HG03469 (cell line): ENCODE results near the gene NUP85.
"Not testable (repeated sequence)": the region's sequence is repeated elsewhere in the genome, so short reads cannot be mapped to it uniquely, and the experiment has no call there.

Experiments used
- ATAC-seq: cut with Tn5 transposase; IDR thresholded peaks from one replicate; pipeline ENCODE4 v1.9.1; 2021; ENCODE audit warnings: mild to moderate bottlenecking, moderate library complexity, moderate number of reproducible peaks; ENCODE audit not compliant: unreplicated experiment

The NUP85 gene

DNA sequence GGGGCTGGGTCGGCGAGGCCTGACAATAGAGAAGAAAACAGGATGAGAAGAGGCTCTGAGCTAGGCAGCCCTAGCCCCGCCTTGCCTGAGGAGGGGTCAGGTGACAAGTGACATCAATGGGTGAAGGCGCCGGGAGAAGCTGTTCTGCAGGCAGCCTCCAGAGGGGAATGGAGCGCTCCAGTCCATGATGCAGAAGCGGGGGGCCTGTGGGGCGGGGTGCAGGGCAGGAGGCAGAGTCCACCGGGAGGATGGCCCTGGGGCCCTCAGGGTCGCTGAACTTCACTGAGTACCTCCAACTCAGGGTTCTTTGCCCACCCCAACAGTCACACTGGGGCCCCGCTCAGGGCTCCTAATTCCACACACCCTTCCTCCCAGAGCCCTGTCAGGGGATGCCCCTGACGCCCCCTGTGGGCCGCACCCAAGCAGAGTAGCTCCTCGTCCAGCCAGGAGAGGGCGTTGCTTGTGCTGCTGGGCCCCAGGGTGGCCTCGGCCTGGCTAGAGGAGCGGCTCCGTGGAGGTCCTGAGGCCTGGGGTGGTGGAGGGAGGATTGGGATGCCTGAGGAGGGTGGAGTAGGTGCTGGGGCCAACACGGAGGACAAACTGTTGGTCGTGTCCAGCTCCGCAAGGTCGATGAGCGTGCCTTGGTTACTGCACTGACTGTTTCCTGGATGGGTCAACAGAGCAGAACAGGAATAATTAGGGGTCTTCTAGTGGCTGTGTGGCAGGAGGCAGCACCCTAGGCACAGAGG is 35.1 kb downstream of the NUP85 start:
- no peak for ATAC-seq

DNA sequence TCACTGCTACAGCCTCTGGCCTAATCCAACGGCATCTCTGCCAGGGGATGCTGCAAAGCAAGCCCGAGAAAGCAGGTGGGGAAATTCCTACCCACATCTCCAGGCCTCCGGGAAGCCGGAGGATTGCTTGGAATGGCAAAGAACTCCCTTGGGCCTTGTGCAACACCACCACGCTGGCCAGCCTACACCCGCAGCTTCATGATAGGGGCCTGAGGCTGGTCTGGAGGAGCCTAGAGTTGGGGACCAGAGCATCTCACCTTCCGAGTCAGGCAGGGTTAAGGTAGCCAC is 35.6 kb downstream of the NUP85 start:
- no peak for ATAC-seq

DNA sequence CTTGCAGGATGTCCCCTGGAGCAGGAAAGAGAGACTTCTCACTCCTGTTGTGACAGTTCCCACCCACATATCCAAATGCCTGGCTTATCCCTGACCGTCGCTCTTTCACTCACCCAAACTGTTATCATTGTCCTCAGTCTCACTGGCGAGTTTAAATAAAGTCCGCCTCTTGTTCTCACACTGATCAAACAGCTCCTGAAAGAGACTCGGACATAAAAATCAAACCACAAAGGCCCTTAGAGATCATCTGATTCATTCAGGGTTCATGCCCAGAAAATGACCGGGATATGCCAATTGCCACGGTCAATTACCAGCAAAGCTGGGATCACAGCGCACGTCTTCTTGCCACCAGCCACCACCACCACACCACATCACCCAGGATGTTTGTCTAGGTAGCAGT is 36.0 kb downstream of the NUP85 start:
- ATAC-seq = no peak

DNA sequence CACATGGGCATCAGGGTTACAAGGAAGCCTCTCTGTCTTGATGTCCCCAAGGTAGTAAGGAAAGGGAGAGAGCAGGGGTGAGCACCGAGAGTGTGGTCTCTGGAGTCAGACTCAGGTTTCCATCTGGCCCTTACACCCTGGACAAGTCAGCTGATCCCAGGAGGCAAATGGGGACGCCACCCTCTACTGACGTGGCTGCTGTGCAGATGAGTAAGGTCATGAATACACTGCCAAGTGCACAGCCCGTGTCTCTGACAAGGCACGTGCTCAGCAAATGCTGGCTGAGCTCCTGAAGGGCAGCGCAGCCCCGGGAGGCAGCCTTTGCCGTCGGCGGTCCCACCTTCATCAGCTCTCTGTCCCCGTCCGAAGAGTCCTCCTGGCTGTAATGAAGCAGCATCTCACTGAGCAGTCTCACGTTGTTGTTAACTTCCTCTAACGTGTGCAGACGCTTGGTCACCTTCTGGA is 36.5 kb downstream of the NUP85 start:
- no peak for ATAC-seq

DNA sequence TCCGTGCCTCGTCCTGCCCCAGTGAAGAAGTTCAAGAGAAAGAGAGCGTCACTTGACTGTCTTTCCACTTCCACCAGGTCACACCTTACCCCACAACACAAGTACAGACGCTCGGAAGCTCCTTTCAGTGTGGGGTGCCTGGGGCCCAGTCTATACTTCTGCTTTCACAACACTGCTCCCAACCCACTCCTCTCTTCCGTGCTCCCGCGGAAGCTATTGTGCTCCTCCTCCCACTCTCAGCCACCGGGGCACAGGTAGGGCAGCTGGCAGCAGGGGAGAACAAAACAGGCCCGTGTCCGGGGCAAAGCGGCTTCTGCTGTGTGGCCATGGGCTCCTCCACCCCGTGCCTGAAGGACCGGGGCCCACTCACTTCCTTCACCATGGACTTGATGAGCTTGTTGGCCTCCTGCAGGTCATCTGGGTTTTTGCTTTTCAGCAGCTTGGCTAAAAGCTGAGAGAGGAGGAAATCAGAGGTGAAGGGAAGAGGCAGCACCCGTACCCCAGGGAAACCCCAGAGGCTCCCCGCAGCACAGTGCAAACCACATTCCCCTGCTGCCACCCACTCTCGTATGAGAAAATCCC is 37.1 kb downstream of the NUP85 start:
- ATAC-seq = no peak

DNA sequence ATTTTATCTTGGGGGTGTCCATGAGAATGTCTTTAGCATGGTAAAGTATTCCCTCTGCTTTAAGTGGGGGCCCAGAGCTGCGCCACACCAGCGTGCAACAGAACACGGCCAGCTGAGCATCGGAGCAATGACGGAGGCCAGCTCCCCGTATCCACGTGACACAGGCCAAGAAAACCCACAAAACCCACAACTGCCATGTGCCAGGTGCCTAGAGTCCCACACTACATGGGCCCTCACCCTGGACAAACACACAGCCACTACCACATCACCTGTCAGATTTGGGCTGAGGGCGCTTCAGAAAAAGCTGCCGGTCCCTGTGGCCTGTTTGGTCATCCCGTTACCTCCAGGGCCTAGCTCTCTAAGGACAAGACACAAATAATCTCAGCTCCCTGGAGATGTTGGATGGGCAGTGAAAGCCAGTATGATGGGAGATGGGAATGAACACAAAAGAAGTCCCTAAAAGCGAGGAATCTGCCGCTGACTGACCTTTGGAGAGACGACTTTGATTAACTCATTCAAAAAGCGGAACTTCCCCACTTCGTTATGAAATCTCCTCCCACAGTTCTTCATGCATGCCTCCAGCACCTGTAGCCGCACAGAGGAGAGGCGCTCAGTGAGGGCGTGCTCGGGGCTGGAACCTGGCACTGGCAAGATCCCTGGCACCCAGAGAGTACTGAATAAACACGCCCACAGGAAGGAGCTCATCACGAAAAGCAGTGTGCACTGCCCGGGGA is 38.8 kb downstream of the NUP85 start:
- ATAC-seq = no peak

DNA sequence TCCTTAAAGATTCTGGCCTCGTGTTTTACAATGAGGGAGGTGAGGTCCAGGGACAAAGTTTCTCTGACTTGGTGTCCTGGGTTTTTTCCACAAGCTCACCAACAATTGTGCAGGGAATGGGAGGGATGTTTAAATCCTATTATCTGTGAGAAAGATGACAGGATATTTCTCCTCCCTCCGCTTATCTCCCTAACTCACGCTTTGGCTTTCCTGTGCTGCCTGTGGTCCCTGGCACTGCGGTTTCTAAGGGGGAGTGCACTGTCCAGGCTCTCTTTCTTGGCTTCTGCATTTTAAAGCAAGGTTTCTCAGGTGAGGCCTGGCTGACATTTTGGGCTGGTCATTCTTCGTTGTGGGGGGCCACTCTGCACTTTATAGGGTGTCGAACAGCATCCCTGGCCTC is 39.5 kb downstream of the NUP85 start:
- ATAC-seq = no peak

DNA sequence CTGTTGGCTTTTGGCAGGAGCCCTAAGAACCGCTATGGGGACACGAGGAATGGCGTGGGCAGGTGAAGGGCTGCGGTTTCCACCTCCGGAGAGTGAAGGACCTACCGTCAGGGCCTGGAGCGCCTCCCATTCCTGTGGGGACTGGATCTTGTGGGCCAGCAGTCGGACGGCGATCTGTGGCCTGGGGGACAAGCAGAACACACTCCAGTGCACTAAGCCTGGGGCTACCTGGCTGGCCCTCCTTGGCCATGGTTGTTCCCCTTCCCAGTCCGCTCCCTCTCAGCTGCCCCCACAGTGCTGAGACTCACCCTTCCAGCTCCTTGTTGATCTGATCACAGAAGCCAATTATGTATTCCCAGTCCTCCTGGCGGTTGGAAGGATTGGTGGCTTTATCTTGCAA is 40.9 kb downstream of the NUP85 start:
- ATAC-seq = no peak

DNA sequence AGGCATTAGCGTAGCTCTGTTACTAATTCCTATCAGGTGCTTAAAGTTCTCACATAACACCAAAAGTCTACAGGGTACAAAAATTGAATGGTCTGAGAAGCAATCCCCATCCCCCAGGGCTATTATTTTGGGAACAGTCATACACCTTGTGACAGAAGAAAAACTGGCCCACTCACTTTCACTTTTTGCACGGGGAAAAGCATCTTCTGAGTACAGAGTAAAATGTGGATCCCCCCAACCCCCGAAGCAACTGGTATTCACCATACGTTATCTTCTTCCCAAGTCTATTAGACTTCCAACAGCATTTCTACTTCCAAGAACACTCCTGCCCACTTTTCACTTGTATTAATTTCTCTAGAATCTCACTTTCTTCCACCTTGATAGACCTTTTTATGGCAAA is 44.1 kb downstream of the NUP85 start:
- ATAC-seq = no peak

DNA sequence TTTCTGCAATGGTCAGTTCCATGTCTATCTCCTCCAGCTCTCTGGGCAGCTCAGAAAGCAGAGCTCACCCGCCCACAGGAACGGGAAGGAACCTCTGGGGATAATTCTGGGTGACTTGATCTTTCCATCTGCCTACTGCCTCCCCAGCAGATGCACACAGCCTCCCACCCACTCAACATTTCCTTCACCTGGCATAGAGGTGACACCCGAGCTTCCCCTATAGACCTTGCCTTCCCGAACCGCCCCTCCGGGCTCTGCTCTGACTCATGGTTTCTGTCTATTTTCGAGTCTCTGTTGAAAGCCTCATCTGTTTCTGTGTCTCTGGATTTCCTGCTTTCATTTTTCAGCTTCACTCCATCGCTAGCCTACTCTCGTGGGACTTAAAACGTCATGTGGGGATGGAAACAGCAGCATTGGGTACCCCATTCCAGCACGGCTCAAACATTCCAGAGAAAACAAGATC is 44.6 kb downstream of the NUP85 start:
- ATAC-seq = no peak

DNA sequence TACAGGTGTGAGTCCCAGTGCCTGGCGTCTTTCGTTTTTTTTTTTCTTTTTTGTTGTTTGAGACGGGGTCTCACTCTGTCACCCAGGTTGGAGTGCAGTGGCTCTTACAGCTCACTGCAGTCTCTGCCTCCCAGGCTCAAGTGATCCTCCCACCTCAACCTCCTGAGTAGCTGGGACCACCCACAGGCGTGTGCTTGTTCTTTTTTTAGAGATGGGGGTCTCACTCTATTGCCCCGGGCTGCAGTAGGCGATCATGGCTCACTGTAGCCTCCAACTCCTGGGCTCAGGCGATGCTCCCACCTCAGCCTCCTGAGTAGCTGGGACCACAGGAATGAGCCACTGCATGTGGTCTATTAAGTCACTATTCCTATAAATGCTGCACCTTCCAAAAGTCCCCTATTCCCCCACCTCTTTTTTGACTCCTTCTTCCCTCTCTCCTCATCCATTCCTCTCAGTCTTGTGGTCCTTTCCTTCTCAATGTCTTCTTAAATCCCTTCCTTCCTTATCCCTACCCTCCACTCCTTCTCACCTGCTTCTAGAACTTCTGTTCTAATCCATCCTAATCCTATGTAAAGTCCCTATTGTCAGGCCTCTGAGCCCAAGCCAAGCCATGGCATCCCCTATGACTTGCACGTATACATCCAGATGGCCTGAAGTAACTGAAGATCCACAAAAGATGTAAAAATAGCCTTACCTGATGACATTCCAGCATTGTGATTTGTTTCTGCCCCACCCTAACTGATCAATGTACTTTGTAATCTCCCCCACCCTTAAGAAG is 46.7 kb downstream of the NUP85 start:
- ATAC-seq = no peak

DNA sequence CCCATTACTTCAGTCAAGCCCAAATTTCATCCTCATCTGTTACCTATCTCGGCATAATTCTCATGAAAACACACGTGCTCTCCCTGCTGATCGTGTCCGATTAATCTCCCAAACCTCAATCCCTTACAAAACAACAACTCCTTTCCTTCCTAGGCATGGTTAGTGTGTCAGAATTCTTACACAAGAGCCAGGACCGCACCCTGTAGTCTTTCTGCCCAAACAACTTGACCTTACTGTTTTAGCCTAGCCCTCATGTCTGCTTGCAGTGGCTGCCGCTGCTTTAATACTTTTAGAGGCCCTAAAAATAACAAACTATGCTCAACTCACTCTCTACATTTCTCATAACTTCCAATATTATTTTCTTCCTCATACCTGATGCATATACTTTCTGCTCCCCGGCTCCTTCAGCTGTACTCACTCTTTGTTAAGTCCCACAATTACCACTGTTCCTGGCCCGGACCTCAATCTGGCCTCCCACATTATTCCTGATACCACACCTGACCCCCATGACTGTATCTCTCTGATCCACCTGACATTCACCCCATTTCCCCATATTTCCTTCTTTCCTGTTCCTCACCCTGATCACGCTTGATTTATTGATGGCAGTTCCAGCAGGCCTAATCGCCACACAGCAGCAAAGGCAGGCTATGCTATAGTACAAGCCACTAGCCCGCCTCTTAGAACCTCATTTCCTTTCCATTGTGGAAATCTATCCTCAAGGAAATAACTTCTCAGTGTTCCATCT is 50.6 kb downstream of the NUP85 start:
- not testable (repeated sequence) for ATAC-seq

DNA sequence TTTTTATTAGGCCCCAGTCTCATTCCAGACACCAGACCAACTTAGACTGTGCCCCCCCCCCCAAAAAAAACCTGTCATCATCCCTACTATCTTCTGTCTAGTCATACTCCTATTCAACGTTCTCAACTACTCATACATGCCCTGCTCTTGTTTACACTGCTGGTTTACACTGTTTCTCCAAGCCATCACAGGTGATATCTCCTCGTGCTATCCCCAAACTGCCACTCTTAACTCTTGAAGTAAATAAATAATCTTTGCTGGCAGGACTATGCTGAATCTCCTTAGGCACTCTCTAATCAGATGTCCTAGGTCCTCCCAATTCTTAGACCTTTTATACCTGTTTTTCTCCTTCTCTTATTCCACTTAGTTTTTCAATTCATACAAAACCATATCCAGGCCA is 51.7 kb downstream of the NUP85 start:
- ATAC-seq = not testable (repeated sequence)

DNA sequence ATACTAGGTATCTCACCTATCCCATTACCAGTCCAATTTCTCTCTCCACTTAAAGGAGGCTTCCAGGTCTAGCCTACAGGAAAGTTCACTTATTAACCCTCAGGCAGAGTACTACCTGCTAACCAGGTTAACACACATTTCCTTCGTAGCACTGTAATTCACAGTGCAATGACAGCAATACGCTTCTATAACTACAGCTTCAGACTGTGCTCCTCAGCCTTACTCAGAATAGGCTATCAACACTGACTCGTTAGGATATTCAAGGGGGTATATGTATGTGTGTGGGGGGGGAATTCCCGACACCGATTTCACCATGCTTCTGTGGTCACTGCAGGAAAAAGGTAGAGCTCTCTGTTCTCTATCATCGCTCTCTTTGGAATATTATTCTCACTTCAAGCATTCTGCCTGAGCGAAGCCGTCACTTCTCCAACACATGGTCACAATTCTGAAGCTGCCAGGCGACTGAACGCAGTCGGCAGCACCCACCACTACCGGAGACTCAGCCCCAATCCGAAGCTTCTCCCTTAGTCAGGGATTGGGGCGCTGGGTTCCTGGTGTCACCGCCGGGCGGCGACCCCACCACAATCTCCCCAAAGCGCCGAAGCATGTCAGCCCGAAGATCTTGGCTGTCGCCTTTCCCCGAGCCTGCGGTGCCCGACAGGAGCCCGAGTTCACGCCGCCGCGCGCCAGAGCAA is 55.3 kb downstream of the NUP85 start:
- ATAC-seq = peak; percentile 18

DNA sequence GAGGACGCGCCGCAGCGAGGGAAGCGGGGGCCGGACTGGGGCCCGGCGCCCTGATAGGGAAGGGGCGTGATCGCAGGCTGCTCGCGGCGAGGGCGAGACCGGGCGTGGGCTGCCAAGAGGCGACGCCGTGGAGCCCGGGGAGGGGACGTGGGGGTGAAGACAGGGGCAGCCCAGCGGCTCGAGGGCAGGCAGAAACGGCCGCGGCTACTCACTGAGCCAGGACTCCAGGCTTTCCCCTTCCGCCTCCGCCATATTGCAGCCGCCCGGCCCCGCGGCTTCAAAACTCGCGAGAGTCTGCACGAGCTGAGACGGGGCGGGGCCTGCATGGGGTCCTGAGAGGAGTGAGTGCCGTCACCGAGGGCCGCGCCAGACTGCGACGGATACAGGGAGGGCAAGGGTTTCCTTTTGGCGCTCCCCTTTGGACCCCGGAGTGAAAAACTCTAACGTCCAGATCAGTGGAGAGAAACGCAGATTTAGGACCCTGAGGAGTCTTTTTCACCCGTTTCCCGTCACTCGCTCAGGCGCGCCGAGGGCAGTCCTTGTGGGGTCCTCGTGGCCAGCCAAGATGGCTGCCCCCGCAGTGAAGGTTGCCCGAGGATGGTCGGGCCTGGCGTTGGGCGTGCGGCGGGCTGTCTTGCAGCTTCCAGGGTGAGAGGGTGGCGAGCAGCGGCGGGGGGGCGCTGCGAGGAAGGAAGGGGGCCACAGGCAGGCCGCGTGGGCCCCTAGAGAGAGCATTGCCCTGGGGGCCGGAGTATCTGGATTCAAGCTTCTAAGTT is 56.0 kb downstream of the NUP85 start, which contains the start of the genes GGA3 and MRPS7:
TSS of gene GGA3 (minus strand) at position 271 of the 776 bp plus-strand sequence. CDS start at position 252, 19 bp downstream.
TSS of gene MRPS7 (plus strand) at position 544 of the 776 bp plus-strand sequence. CDS start at position 566, 22 bp downstream.
- ATAC-seq = peak; percentile 71

DNA sequence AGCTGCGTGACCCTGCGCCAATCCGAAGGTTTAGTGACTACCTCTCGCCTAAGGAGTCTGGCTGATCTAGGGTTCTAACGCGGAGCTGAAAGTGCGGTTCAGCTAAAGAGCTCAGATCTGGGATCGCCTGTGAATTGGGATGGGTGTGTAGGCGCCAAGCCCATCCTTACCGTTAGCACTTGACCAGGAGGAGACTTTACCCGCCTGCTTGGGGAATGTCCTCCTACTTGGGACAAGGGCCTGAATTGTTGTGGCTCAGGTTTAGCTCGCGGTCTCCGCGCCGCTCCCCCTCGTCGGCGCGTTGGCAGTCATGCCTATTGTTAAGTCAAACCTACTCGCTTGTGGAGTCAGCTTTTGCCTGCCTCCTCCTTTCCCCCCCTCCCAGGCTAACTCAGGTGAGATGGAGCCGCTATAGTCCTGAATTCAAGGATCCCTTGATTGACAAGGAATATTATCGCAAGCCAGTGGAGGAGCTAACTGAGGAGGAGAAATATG is 56.7 kb downstream of the NUP85 start:
- ATAC-seq = no peak

DNA sequence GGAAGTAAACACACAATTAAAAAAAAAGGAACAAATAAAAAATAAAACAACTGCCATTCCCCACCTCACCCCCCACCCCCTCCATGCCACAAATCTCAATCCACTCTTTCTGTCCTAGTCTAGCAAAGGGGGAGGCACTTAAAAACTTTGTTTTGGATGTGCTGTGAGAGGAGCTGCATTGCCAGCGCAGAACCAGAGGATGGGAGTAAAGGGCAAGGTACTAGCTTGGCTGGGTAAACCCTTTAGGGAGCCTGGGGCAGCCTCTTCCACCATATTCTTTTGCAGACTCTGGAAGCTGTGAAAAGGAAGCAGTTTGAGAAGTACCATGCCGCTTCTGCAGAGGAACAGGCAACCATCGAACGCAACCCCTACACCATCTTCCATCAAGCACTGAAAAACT is 57.6 kb downstream of the NUP85 start:
- ATAC-seq = no peak

DNA sequence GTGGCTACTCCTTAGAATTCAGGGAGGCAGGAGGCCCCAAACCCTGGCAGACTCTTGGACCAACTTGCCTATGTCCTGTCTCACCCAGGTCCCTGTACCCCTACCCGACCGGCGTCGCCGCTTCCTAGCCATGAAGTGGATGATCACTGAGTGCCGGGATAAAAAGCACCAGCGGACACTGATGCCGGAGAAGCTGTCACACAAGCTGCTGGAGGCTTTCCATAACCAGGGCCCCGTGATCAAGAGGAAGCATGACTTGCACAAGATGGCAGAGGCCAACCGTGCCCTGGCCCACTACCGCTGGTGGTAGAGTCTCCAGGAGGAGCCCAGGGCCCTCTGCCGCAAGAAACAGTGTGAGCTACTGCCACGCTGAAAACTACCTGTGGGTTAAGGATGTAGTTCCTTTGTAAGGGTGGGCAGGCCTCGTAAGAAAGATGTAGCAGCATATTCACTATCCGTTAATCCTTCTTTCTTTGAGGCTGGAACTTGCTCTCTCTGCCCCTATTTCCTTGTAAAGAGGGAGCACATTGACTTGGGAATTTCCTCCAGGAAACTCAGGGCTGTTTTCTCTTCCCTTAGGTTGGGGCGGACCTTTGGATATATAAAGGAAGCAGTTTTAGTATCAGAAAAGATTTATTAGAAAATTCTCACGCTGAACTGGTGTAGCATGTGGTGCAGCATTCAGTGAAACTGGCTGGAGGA is 60.3 kb downstream of the NUP85 start:
- no peak for ATAC-seq
